ENCODE data around the gene KCNH1.

DNA sequence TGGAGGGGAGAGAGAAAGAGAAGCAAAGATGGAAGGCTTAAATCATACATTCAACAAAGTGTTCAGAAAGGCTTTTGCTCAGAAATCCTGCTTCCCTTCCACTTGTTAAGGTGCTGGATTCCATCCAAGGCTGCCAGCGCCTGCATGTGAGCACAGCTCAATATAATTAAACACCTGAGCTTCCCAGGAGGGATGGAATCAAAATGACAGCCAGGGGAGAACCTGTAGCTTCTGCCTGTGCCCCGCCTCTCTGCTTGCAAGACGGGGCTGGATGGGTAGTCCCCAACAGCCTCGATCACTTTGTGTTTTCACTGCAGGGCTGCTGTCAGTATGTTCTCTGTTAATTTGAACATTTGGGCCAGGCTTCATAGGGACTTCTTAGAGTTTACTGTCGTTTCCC lies 225.7 kb downstream of the KCNH1 start:
- no peak for TF ChIP-seq TCF7L2 (IDR thresholded peaks at IDR 0.05; ENCODE audit: borderline replicate concordance, low read depth, low read length)
- TF ChIP-seq, protein P1, sequence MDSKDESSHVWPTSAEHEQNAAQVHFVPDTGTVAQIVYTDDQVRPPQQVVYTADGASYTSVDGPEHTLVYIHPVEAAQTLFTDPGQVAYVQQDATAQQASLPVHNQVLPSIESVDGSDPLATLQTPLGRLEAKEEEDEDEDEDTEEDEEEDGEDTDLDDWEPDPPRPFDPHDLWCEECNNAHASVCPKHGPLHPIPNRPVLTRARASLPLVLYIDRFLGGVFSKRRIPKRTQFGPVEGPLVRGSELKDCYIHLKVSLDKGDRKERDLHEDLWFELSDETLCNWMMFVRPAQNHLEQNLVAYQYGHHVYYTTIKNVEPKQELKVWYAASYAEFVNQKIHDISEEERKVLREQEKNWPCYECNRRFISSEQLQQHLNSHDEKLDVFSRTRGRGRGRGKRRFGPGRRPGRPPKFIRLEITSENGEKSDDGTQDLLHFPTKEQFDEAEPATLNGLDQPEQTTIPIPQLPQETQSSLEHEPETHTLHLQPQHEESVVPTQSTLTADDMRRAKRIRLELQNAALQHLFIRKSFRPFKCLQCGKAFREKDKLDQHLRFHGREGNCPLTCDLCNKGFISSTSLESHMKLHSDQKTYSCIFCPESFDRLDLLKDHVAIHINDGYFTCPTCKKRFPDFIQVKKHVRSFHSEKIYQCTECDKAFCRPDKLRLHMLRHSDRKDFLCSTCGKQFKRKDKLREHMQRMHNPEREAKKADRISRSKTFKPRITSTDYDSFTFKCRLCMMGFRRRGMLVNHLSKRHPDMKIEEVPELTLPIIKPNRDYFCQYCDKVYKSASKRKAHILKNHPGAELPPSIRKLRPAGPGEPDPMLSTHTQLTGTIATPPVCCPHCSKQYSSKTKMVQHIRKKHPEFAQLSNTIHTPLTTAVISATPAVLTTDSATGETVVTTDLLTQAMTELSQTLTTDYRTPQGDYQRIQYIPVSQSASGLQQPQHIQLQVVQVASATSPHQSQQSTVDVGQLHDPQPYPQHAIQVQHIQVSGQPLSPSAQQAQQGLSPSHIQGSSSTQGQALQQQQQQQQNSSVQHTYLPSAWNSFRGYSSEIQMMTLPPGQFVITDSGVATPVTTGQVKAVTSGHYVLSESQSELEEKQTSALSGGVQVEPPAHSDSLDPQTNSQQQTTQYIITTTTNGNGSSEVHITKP (tag by site-specific recombination; IDR thresholded peaks at IDR 0.05), result no peak
- TF ChIP-seq ZNF292 (tag by site-specific recombination; IDR thresholded peaks at IDR 0.05; ENCODE audit: borderline replicate concordance, low read depth), result no peak
- no peak for TF ChIP-seq ZNF768 (tag by site-specific recombination; IDR thresholded peaks at IDR 0.05)

Data from HEK293 (cell line).